GM12872 (cell line): Measurements from ENCODE around the gene LRRC72.

Source experiments
- TF ChIP-seq, protein P1 (sequence below): IDR thresholded peaks from 3 replicates; pipeline ENCODE4 v1.5.1; 2011; ENCODE audit warnings: low read depth, mild to moderate bottlenecking, low read length, moderate library complexity; ENCODE audit not compliant: insufficient read depth

The LRRC72 gene

DNA sequence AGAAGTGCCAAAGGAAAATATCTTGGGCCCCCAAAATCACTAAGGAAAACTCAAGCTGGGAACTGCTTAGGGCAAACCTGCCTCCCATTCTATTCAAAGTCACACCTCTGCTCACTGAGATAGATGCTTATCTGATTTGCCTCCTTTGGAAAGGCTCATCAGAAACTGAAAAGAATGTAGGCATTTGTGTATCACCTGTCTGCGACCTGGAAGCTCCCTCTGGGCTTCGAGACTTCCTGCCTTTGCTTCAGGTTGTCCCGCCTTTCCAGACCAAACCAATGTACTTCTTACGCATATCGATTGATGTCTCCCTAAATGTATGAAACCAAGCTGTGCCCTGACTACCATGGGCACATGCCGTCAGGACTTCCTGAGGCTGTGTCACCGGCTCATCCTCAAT is 14.5 kb upstream of the LRRC72 start:
- TF ChIP-seq, protein P1, sequence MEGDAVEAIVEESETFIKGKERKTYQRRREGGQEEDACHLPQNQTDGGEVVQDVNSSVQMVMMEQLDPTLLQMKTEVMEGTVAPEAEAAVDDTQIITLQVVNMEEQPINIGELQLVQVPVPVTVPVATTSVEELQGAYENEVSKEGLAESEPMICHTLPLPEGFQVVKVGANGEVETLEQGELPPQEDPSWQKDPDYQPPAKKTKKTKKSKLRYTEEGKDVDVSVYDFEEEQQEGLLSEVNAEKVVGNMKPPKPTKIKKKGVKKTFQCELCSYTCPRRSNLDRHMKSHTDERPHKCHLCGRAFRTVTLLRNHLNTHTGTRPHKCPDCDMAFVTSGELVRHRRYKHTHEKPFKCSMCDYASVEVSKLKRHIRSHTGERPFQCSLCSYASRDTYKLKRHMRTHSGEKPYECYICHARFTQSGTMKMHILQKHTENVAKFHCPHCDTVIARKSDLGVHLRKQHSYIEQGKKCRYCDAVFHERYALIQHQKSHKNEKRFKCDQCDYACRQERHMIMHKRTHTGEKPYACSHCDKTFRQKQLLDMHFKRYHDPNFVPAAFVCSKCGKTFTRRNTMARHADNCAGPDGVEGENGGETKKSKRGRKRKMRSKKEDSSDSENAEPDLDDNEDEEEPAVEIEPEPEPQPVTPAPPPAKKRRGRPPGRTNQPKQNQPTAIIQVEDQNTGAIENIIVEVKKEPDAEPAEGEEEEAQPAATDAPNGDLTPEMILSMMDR = no peak

DNA sequence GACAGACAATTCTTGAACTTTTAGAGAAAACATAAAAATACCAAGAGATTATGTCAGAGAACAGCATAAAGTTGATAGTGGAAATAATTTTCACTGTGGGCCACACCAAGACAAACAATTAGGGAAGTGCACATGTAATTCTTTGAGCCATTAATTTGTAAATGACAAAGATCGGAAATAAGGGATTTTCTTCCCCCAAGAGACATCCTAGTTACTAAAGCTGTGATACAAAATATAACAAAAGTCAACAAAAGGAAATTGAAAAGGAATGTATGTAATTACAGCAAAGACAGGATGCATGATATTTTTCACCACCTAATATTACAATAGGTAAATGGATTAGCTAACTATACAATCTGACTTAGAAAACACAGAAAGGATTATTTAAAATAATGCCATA is 12.4 kb upstream of the LRRC72 start:
- TF ChIP-seq, protein P1 = no peak

DNA sequence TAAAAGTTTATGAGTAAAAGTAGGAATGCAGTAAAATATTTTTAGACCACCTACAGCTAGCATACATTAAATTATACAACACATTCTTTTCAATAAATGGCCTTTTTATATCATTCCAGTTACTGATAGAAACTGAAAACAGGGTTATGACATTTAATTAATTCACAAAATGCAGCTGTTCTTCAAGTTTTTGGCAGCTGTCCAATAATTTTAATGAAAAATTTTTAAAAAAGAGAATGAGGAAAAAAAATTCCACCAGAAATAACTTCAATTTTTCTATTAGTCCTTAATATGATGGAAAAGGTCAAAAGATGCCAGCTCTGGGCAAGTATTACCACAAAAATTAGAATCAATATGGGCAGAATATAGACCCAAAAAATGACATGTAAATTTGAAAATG is 11.9 kb upstream of the LRRC72 start:
- TF ChIP-seq, protein P1 = no peak

DNA sequence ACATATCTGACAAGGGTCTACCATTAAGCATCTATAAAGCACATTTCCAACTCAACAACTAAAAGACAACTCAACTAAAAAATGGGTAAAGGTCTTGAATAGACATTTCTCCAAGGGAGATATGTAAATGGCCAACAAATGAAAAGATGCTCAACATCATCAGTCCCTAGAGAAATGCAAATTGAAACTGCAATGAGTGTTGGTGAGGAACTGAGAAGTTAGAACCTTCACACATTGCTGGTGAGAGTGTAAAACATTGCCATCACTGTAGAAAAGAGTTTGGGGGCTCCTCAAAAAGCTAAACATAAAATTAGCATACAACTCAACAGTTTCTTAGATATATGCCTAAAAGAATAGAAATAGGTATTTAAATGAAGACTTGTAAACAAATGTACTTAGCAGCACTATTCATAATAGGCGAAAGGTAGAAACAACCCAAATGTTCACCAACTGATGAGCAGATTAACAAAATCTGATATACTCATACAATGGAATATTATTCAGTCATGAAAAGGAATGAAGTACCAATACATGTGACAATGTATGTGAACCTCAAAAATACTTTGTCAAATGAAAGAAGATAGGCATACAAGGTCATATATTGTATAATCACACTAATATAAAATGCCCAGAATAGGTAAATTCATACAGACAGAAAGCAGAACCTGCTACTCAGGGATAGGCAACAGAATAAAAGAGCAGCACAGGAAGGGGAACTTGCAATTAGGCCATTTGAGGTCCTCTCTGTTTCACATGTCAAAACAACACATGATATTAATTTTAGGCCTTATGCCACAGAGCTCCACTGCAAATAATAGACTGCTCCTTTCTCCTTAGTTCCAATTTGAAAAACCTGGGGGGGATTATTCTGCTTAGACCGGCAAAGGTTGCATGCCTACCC is 10.6 kb upstream of the LRRC72 start:
- TF ChIP-seq, protein P1 = no peak

DNA sequence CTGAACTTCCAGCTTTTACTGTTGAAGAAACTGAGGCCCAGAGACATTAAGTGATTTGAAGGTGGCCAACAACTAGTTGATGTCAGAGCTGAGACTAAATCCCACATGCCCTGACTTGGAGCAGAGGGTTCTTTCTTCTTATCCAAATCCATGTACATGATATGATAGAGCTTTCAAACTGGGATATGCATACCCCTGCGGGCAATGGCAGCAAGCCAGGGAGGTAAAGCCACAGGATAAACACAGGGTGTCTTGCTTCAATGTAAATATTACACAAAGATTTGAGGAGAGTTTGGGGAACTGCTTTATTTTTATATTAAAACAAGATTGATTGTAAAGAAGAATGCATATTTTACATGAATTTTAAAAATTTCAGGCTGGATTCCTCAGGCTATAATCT is 2.3 kb upstream of the LRRC72 start:
- TF ChIP-seq, protein P1 = no peak

DNA sequence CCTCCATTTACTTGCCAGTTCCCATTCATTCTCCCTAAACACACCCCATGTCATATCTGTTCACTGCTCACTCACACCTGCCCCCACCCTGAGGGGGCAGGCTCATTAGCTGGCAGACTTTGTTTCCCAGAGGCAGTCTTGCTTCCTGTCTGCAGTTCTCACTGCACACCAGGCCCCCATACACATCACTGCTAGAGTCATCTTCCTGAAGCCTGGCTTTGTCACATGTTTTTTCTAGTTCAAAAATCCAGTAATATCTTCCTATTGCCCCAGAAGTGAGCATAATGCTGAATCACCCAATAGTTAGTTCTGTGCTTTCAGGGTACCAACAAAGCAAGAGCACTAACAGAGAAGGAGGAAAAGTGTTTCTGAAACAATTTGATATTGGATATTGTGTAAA is 1.9 kb downstream of the LRRC72 start:
- TF ChIP-seq, protein P1 = no peak

DNA sequence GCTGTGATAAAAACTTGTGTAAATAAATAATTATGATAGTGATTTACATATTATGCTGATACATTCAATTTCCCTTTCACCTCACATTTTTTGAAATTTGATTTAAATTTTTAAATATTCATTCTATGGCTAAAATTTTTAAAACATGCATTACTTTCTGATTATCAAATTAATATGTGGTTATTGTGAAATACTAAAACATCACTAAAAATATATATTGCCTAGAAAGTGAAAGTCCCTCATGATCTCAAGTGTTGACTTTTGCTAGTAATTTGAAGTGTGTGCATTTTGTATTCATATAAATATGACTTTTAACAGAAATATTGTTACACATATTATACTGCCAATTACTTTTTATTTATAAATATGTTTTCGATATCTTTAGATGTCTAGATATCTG is 3.1 kb downstream of the LRRC72 start:
- TF ChIP-seq, protein P1 = no peak
